Measurements from ENCODE around the gene PHC2. TPM values are rescaled to one million over a fixed set of nuclear protein-coding genes. Genes with fewer than 3 reads are reported as not detected.

Gene PHC2
- total and polyA plus RNA-seq, 7 experiments from 2014 or later: 10.0 to 45.5 (median 35.0) TPM

DNA sequence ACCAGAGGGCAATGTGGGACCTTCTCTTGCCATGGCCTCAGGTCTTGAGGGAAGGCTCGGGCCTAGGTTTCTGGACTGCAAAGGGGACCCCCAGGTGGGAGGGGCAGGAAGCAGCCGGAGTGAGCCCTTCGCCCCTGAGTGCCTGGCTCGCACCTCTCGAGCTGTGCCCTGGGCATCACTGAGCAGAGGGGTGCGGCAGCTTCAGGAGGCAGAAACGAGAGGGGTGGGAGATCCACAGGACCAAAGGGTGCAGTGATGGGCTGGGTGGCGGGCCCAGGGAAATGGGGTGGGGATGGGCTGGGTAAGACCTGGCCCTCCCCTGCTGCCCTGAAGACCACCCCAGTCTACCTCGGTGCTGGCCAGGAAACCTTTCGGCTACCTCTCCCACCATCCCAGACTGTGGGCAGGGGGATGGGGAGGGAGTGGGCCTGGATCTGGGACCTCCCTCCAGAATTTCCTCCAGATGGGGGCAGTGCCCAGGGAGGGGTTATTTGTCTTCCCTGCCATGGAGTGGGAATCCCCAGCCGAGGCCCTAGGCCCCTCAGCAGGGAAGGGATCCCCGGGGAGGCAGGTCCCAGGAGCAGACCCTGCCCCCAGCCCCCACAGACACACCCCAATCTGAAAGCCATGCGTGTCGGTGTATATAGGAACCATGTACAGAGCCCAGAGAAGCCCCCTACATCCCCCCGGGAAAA, 131.3 kb downstream of the PHC2 start:
- Histone ChIP-seq H3K4me1 (ENCODE audit: control insufficient read depth in 2 of 2, insufficient read depth in 2 of 2, low read length in 2 of 2) (peaks cover 8 to 10% of the 10 kb centered on the region in 2 donors), H3K27ac (ENCODE audit: low read depth, low read length) (no peak overlapping the region), H3K36me3 (ENCODE audit: control insufficient read depth in 2 of 3, insufficient read depth in 3 of 3, low read length in 3 of 3) (peaks cover 0 to 41% (median 0%) of the 10 kb centered on the region in 3 experiments), H3K4me3 (ENCODE audit: low read length) (no peak overlapping the region), H3K9me3 (ENCODE audit: control insufficient read depth in 2 of 3, low read length in 3 of 3) (no peaks in the 10 kb centered on the region), H3K27me3 (ENCODE audit: control insufficient read depth in 2 of 2, insufficient read depth in 2 of 2, low read length in 2 of 2) (no peaks in the 10 kb centered on the region)
- DNase-seq: no peak
- no peak for ATAC-seq
- H3K4me3 Mint-ChIP-seq: no peak overlapping the region
- peaks cover 0 to 9% (median 0%) of the 10 kb centered on the region in 11 donors for H3K9me3 Mint-ChIP-seq
- intact Hi-C loops (cut with micrococcal nuclease): loop anchor here (5.0 to 10.0 kb wide), 4 partner anchors 53 to 365 kb away; no protein-coding TSS in a partner anchor
- H3K27me3 Mint-ChIP-seq: peaks cover 0 to 1% (median 0%) of the 10 kb centered on the region in 5 donors
- H3K36me3 Mint-ChIP-seq: peaks cover 0 to 44% (median 29%) of the 10 kb centered on the region in 5 donors
- H3K27ac Mint-ChIP-seq: no peak overlapping the region
- H3K4me1 Mint-ChIP-seq: peaks cover 13 to 46% (median 25%) of the 10 kb centered on the region in 7 donors
- ChIA-PET CTCF (no interaction called here), POLR2A (no interaction called here)

GRCh38 chr1:33298623-33299277, 132.1 kb downstream of the PHC2 start:
- DNase-seq: peak in 8 of 9 donors; percentile 29 to 62 (median 36)
- peaks cover 13 to 40% (median 28%) of the 10 kb centered on the region in 7 donors for H3K4me1 Mint-ChIP-seq
- Histone ChIP-seq H3K4me1 (ENCODE audit: control insufficient read depth in 2 of 2, insufficient read depth in 2 of 2, low read length in 2 of 2) (peaks cover 8 to 10% of the 10 kb centered on the region in 2 donors), H3K36me3 (ENCODE audit: control insufficient read depth in 2 of 3, insufficient read depth in 3 of 3, low read length in 3 of 3) (peaks cover 0 to 44% (median 0%) of the 10 kb centered on the region in 3 experiments), H3K27ac (ENCODE audit: low read depth, low read length) (no peak overlapping the region), H3K9me3 (ENCODE audit: control insufficient read depth in 2 of 3, low read length in 3 of 3) (no peaks in the 10 kb centered on the region), H3K4me3 (ENCODE audit: low read length) (no peak overlapping the region), H3K27me3 (ENCODE audit: control insufficient read depth in 2 of 2, insufficient read depth in 2 of 2, low read length in 2 of 2) (no peaks in the 10 kb centered on the region)
- CTCF ChIA-PET: interaction anchor here (0.8 to 6.5 kb wide), 4 partner anchors 27 to 68 kb away, joined by 3 to 118 read pairs (median 4); no protein-coding TSS in a partner anchor
- intact Hi-C loops (cut with micrococcal nuclease): loop anchor here (5.0 to 10.0 kb wide), 4 partner anchors 54 to 364 kb away; no protein-coding TSS in a partner anchor
- peaks cover 0 to 50% (median 29%) of the 10 kb centered on the region in 5 donors for H3K36me3 Mint-ChIP-seq
- peak; percentile 73 for ATAC-seq
- POLR2A ChIA-PET: no interaction called here
- no peak overlapping the region for H3K27ac Mint-ChIP-seq
- no peaks in the 10 kb centered on the region for H3K27me3 Mint-ChIP-seq
- no peak overlapping the region for H3K4me3 Mint-ChIP-seq
- peaks cover 0 to 9% (median 0%) of the 10 kb centered on the region in 11 donors for H3K9me3 Mint-ChIP-seq

DNA sequence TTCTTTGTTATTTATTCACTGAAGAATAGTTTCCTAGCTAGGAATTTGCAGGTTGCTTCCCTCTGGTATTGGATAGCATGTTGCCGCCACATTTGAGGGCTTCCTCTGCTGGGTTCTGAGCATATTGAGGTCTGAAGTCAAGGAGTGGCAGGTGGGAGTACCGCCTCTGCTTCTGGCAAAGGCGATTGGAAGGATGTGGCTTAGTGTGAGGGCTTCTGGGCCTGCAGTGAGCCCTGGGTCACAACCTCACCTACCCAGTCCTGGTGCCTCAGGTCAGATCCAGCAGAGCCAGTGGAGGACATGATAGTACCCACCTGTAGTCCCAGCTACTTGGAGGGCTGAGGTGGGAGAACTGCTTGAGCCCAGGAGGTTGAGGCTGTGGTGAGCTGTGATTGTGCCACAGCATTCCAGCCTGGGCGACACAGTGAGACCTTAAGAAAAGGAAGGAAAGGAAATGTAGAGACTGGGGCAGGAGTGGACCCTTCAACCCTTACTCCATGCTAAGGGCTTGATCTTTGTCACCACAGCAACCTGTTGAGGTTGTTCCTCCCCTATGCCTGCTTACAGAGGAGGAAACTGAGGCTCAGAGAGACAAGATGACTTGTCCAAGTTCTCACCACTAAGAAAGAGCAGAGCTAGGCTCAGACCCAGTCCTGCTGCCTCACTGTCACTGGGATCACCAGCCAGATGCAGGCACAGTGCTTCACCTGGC, 132.8 kb downstream of the PHC2 start:
- ChIA-PET POLR2A (interaction anchor here (0.7 kb wide), 1 partner anchor 1031 kb away, joined by 3 read pairs; no protein-coding TSS in a partner anchor), CTCF (interaction anchor here (0.6 to 6.5 kb wide), 9 partner anchors 9 to 197 kb away, joined by 3 to 118 read pairs (median 3); no protein-coding TSS in a partner anchor)
- H3K9me3 Mint-ChIP-seq: peaks cover 0 to 9% (median 0%) of the 10 kb centered on the region in 11 donors
- Histone ChIP-seq H3K36me3 (ENCODE audit: control insufficient read depth in 2 of 3, insufficient read depth in 3 of 3, low read length in 3 of 3) (peaks cover 0 to 51% (median 0%) of the 10 kb centered on the region in 3 experiments), H3K27ac (ENCODE audit: low read depth, low read length) (no peak overlapping the region), H3K9me3 (ENCODE audit: control insufficient read depth in 2 of 3, low read length in 3 of 3) (no peaks in the 10 kb centered on the region), H3K27me3 (ENCODE audit: control insufficient read depth in 2 of 2, insufficient read depth in 2 of 2, low read length in 2 of 2) (no peaks in the 10 kb centered on the region), H3K4me1 (ENCODE audit: control insufficient read depth in 2 of 2, insufficient read depth in 2 of 2, low read length in 2 of 2) (peaks cover 8 to 10% of the 10 kb centered on the region in 2 donors), H3K4me3 (ENCODE audit: low read length) (no peak overlapping the region)
- DNase-seq (no peak), ATAC-seq (no peak)
- no peak overlapping the region for H3K27ac Mint-ChIP-seq
- H3K36me3 Mint-ChIP-seq: peaks cover 0 to 53% (median 25%) of the 10 kb centered on the region in 5 donors
- peak overlapping the region in 1 of 10 donors; percentile 13 for H3K4me3 Mint-ChIP-seq
- intact Hi-C loops (cut with micrococcal nuclease): loop anchor here (5.0 to 10.0 kb wide), 4 partner anchors 54 to 363 kb away; no protein-coding TSS in a partner anchor
- peaks cover 13 to 35% (median 25%) of the 10 kb centered on the region in 7 donors for H3K4me1 Mint-ChIP-seq
- H3K27me3 Mint-ChIP-seq: no peaks in the 10 kb centered on the region

- peaks cover 8 to 23% (median 16%) of the 10 kb centered on the region in 7 donors for H3K4me1 Mint-ChIP-seq
- peaks cover 0 to 55% (median 15%) of the 10 kb centered on the region in 5 donors for H3K36me3 Mint-ChIP-seq
- ChIA-PET CTCF (interaction anchor here (0.6 to 6.5 kb wide), 7 partner anchors 10 to 289 kb away, joined by 3 to 118 read pairs (median 5); no protein-coding TSS in a partner anchor), POLR2A (interaction anchor here (1.9 kb wide), 1 partner anchor 53 kb away, joined by 7 read pairs; no protein-coding TSS in a partner anchor)
- no peaks in the 10 kb centered on the region for H3K27me3 ChIP-seq (ENCODE audit: control insufficient read depth in 2 of 2, insufficient read depth in 2 of 2, low read length in 2 of 2)
- H3K9me3 Mint-ChIP-seq: peaks cover 0 to 4% (median 0%) of the 10 kb centered on the region in 11 donors
- no peak overlapping the region for H3K27ac ChIP-seq (ENCODE audit: low read depth, low read length)
- no peak for DNase-seq
- ATAC-seq: no peak
- H3K4me1 ChIP-seq (ENCODE audit: control insufficient read depth in 2 of 2, insufficient read depth in 2 of 2, low read length in 2 of 2): peaks cover 0 to 2% of the 10 kb centered on the region in 2 donors
- peaks cover 0 to 53% (median 0%) of the 10 kb centered on the region in 3 experiments for H3K36me3 ChIP-seq (ENCODE audit: control insufficient read depth in 2 of 3, insufficient read depth in 3 of 3, low read length in 3 of 3)
- H3K9me3 ChIP-seq (ENCODE audit: control insufficient read depth in 2 of 3, low read length in 3 of 3): no peaks in the 10 kb centered on the region
- no peak overlapping the region for H3K4me3 Mint-ChIP-seq
- H3K27ac Mint-ChIP-seq: no peak overlapping the region
- H3K27me3 Mint-ChIP-seq: no peaks in the 10 kb centered on the region
- intact Hi-C loops (cut with micrococcal nuclease): loop anchor here (5.0 to 10.0 kb wide), 4 partner anchors 55 to 362 kb away; no protein-coding TSS in a partner anchor
- H3K4me3 ChIP-seq (ENCODE audit: low read length): no peak overlapping the region
Observed at GRCh38 chr1:33296824-33297223, 134.1 kb downstream of the PHC2 start.

DNA sequence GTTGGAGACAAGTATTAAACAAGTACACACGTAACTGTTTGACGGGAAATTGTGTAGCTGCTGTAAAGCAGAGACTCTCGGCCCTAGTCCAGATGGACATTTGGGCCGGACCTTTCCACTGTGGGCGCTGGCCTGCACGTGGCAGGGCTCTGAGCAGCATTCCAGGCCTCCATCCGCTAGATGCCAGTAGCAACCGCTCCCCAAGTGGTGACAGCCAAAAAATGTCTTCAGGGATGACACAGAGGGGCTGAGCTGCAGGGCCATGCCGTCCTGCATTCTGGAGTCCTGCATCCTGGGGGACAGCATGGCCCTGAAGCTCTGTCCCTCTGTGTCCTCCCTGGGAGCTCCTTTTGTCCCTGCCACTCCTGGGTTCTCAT, 134.8 kb downstream of the PHC2 start:
- POLR2A ChIA-PET: interaction anchor here (1.1 to 1.9 kb wide), 3 partner anchors 10 to 72 kb away, joined by 3 to 7 read pairs (median 4); no protein-coding TSS in a partner anchor
- H3K36me3 Mint-ChIP-seq: peaks cover 0 to 50% (median 11%) of the 10 kb centered on the region in 5 donors

More for the DNA sequence above, 134.8 kb downstream of the PHC2 start:
- intact Hi-C loops (cut with micrococcal nuclease): loop anchor here (5.0 to 10.0 kb wide), 4 partner anchors 56 to 361 kb away; no protein-coding TSS in a partner anchor
- DNase-seq: no peak
- Mint-ChIP-seq H3K27ac (peak overlapping the region in 1 of 9 donors; percentile 57), H3K4me1 (peaks cover 4 to 17% (median 13%) of the 10 kb centered on the region in 7 donors), H3K4me3 (no peak overlapping the region), H3K27me3 (no peaks in the 10 kb centered on the region), H3K9me3 (no peaks in the 10 kb centered on the region)
- H3K36me3 ChIP-seq (ENCODE audit: control insufficient read depth in 2 of 3, insufficient read depth in 3 of 3, low read length in 3 of 3): peaks cover 0 to 53% (median 0%) of the 10 kb centered on the region in 3 experiments
- CTCF ChIA-PET: interaction anchor here (0.7 to 6.5 kb wide), 11 partner anchors 11 to 403 kb away, joined by 3 to 118 read pairs (median 4); partner anchors contain the start of gene ZSCAN20
- H3K27me3 ChIP-seq (ENCODE audit: control insufficient read depth in 2 of 2, insufficient read depth in 2 of 2, low read length in 2 of 2): no peaks in the 10 kb centered on the region
- no peaks in the 10 kb centered on the region for H3K9me3 ChIP-seq (ENCODE audit: control insufficient read depth in 2 of 3, low read length in 3 of 3)
- H3K4me1 ChIP-seq (ENCODE audit: control insufficient read depth in 2 of 2, insufficient read depth in 2 of 2, low read length in 2 of 2): no peaks in the 10 kb centered on the region
- no peak overlapping the region for H3K4me3 ChIP-seq (ENCODE audit: low read length)
- no peak for ATAC-seq
- no peak overlapping the region for H3K27ac ChIP-seq (ENCODE audit: low read depth, low read length)

All from naive thymus-derived CD4-positive, alpha-beta T cell (primary cell).